ENCODE data around the gene CCIN. TPM values are rescaled to one million over a fixed set of nuclear protein-coding genes. Genes with fewer than 3 reads are reported as not detected.
A peak's percentile ranks its signal among the peaks of the same experiment; 100 is the strongest.

The CCIN gene
- total and polyA plus RNA-seq, 2 of the 13 experiments (the other 11 are each of a cell fraction or from before 2014, with no cell fraction given): not detected

DNA sequence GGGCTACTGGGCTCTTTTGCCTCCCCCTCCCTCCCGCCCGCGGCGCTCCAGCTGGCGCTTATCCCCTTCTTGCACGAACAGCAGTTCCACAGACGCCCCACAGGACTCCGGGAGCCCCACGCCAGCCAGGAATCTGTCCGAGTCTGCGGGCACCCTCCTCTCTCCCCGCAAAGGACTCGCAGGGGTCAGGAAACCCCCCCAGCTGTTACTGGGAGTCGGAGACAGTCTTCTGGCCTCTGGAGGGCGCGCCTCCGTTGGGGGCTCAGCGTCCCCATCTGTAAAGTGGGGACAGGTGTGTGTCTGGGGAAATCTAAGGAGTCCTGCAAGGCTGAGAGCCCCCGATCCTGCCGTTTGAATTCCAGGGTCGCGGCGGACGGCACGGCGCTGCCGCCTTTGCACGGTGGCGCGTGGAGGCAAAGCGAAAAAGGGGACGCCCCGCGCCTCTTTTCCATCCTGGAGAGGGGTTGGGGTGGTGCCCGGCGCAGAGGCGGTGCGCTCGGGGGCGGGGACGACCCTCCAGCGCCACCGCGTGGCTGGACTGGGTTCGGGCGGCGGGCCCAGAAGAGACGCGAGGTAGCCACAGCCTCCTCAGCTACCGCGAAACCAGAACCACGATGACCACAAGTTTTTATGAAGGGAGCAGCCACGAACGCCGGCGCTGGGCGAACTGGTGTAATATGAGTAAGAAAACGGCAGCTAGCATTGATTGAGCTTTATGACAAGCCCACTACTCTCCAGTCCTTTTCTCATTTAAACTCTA, 2.8 kb upstream of the CCIN start (continued):
- TF ChIP-seq ZBTB21 (CRISPR knock-in tag; IDR thresholded peaks at IDR 0.05) (no peak), MIER3 (CRISPR knock-in tag; IDR thresholded peaks at IDR 0.05; ENCODE audit: borderline replicate concordance) (0 out of 2 replicates have a peak, but pooled peaks have one; percentile 44), ZNF772 (CRISPR knock-in tag; IDR thresholded peaks at IDR 0.05) (no peak), ZNF205 (CRISPR knock-in tag; IDR thresholded peaks at IDR 0.05) (peak; percentile 27; the same call in 1 of the 2 replicates), ZBTB38 (CRISPR knock-in tag; IDR thresholded peaks at IDR 0.05) (no peak), ZMYM3 (CRISPR knock-in tag; IDR thresholded peaks at IDR 0.05) (peak; percentile 66), FOXJ3 (CRISPR knock-in tag; IDR thresholded peaks at IDR 0.05; ENCODE audit: borderline replicate concordance) (no peak), ZFP36L1 (CRISPR knock-in tag; IDR thresholded peaks at IDR 0.05) (no peak), HOXD1 (CRISPR knock-in tag; IDR thresholded peaks at IDR 0.05) (no peak), ZFP37 (CRISPR knock-in tag; IDR thresholded peaks at IDR 0.05; ENCODE audit: borderline replicate concordance) (peak; percentile 21; the same call in 1 of the 2 replicates), SP4 (CRISPR knock-in tag; IDR thresholded peaks at IDR 0.05) (no peak)
- TF ChIP-seq, protein P1, sequence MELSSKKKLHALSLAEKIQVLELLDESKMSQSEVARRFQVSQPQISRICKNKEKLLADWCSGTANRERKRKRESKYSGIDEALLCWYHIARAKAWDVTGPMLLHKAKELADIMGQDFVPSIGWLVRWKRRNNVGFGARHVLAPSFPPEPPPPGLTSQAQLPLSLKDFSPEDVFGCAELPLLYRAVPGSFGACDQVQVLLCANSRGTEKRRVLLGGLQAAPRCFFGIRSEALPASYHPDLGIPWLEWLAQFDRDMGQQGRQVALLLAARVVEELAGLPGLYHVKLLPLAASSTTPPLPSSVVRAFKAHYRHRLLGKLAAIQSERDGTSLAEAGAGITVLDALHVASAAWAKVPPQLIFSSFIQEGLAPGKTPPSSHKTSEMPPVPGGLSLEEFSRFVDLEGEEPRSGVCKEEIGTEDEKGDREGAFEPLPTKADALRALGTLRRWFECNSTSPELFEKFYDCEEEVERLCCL (CRISPR knock-in tag; IDR thresholded peaks at IDR 0.05; ENCODE audit: borderline replicate concordance): no peak
- TF ChIP-seq, protein P2, sequence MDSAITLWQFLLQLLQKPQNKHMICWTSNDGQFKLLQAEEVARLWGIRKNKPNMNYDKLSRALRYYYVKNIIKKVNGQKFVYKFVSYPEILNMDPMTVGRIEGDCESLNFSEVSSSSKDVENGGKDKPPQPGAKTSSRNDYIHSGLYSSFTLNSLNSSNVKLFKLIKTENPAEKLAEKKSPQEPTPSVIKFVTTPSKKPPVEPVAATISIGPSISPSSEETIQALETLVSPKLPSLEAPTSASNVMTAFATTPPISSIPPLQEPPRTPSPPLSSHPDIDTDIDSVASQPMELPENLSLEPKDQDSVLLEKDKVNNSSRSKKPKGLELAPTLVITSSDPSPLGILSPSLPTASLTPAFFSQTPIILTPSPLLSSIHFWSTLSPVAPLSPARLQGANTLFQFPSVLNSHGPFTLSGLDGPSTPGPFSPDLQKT (CRISPR knock-in tag; IDR thresholded peaks at IDR 0.05; ENCODE audit: borderline replicate concordance): no peak
- TF ChIP-seq, protein P3, sequence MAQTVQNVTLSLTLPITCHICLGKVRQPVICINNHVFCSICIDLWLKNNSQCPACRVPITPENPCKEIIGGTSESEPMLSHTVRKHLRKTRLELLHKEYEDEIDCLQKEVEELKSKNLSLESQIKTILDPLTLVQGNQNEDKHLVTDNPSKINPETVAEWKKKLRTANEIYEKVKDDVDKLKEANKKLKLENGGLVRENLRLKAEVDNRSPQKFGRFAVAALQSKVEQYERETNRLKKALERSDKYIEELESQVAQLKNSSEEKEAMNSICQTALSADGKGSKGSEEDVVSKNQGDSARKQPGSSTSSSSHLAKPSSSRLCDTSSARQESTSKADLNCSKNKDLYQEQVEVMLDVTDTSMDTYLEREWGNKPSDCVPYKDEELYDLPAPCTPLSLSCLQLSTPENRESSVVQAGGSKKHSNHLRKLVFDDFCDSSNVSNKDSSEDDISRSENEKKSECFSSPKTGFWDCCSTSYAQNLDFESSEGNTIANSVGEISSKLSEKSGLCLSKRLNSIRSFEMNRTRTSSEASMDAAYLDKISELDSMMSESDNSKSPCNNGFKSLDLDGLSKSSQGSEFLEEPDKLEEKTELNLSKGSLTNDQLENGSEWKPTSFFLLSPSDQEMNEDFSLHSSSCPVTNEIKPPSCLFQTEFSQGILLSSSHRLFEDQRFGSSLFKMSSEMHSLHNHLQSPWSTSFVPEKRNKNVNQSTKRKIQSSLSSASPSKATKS (CRISPR knock-in tag; IDR thresholded peaks at IDR 0.05): no peak
- TF ChIP-seq, protein P4, sequence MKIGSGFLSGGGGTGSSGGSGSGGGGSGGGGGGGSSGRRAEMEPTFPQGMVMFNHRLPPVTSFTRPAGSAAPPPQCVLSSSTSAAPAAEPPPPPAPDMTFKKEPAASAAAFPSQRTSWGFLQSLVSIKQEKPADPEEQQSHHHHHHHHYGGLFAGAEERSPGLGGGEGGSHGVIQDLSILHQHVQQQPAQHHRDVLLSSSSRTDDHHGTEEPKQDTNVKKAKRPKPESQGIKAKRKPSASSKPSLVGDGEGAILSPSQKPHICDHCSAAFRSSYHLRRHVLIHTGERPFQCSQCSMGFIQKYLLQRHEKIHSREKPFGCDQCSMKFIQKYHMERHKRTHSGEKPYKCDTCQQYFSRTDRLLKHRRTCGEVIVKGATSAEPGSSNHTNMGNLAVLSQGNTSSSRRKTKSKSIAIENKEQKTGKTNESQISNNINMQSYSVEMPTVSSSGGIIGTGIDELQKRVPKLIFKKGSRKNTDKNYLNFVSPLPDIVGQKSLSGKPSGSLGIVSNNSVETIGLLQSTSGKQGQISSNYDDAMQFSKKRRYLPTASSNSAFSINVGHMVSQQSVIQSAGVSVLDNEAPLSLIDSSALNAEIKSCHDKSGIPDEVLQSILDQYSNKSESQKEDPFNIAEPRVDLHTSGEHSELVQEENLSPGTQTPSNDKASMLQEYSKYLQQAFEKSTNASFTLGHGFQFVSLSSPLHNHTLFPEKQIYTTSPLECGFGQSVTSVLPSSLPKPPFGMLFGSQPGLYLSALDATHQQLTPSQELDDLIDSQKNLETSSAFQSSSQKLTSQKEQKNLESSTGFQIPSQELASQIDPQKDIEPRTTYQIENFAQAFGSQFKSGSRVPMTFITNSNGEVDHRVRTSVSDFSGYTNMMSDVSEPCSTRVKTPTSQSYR (CRISPR knock-in tag; IDR thresholded peaks at IDR 0.05; ENCODE audit: borderline replicate concordance): no peak
- TF ChIP-seq, protein P5, sequence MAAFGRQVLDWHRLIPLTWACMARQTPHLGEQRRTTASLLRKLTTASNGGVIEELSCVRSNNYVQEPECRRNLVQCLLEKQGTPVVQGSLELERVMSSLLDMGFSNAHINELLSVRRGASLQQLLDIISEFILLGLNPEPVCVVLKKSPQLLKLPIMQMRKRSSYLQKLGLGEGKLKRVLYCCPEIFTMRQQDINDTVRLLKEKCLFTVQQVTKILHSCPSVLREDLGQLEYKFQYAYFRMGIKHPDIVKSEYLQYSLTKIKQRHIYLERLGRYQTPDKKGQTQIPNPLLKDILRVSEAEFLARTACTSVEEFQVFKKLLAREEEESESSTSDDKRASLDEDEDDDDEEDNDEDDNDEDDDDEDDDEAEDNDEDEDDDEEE (CRISPR knock-in tag; IDR thresholded peaks at IDR 0.05): no peak
- TF ChIP-seq, protein P6, sequence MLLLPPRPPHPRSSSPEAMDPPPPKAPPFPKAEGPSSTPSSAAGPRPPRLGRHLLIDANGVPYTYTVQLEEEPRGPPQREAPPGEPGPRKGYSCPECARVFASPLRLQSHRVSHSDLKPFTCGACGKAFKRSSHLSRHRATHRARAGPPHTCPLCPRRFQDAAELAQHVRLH (CRISPR knock-in tag; IDR thresholded peaks at IDR 0.05; ENCODE audit: borderline replicate concordance, low read depth): no peak
- TF ChIP-seq, protein P7, sequence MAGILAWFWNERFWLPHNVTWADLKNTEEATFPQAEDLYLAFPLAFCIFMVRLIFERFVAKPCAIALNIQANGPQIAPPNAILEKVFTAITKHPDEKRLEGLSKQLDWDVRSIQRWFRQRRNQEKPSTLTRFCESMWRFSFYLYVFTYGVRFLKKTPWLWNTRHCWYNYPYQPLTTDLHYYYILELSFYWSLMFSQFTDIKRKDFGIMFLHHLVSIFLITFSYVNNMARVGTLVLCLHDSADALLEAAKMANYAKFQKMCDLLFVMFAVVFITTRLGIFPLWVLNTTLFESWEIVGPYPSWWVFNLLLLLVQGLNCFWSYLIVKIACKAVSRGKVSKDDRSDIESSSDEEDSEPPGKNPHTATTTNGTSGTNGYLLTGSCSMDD (CRISPR knock-in tag; IDR thresholded peaks at IDR 0.05): no peak

Measured in HepG2 (cell line).